ENCODE results near the gene ALG14. TPM values are rescaled to one million over a fixed set of nuclear protein-coding genes. Genes with fewer than 3 reads are reported as not detected.
A peak's percentile ranks its signal among the peaks of the same experiment; 100 is the strongest.

Gene ALG14
- total and polyA plus RNA-seq, 2 donors (not counting 3 experiments of a cell fraction or from before 2014, with no cell fraction given), result 2.6 to 8.6 TPM

DNA sequence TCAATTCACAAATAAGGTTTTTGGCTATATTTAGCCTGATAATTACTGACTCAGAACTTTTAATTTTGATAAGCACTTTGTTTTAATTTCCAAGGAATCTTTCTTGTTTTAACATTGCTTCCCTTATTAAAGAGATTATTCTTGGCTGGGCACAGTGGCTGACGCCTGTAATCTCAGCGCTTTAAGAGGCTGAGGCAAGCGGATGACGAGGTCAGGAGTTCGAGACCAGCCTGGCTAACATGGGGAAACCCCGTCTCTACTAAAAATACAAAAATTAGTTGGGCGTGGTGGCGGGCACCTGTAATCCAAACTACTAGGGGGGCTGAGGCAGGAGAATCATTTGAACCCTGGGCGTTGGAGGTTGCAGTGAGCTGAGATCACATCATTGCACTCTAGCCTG, 13.8 kb downstream of the ALG14 start:
- no peaks in the 10 kb centered on the region for H3K9me1 ChIP-seq (replicated peaks; ENCODE audit: control insufficient read depth, extremely low read depth, insufficient read depth, low read length)
- FAIRE-seq (no peak), DNase-seq (ENCODE audit: low read depth, low spot score) (peak; percentile 37)

More for the DNA sequence above, 13.8 kb downstream of the ALG14 start:
- no peak overlapping the region for H3K27ac ChIP-seq (ENCODE audit: insufficient read depth, low read depth, low read length)
- intact Hi-C loops (cut with micrococcal nuclease) (no loop called here), dilution Hi-C loops (cut with MboI; ENCODE audit: extremely low pct_ligation_motif_present, low sequenced_read_pairs) (no loop called here)
- H3K4me2 ChIP-seq (ENCODE audit: insufficient read depth, low read length), result no peak overlapping the region
- no peak overlapping the region for H2AFZ ChIP-seq (ENCODE audit: low read depth, low read length)
- H3K9me3 ChIP-seq (replicated peaks; ENCODE audit: control insufficient read depth, insufficient read depth, low read length), result no peaks in the 10 kb centered on the region
- H3K9ac ChIP-seq (replicated peaks; ENCODE audit: extremely low read depth, insufficient read depth, low read length), result no peak overlapping the region
- POLR2A ChIA-PET, result no interaction called here
- H3K4me1 ChIP-seq (ENCODE audit: control insufficient read depth, extremely low read depth, insufficient read depth, low read length), result no peaks in the 10 kb centered on the region
- H3K79me2 ChIP-seq (ENCODE audit: control insufficient read depth, insufficient read depth, low read length), result no peaks in the 10 kb centered on the region
- BruUV-seq (replicated peaks), result no TSS peak
- H3K27me3 ChIP-seq (ENCODE audit: control insufficient read depth in 2 of 2, insufficient read depth in 2 of 2, low read length in 2 of 2), result no peaks in the 10 kb centered on the region
- no peaks in the 10 kb centered on the region for H4K20me1 ChIP-seq (replicated peaks; ENCODE audit: control insufficient read depth, extremely low read depth, insufficient read depth, low read length)
- no peak for TF ChIP-seq GATA2 (IDR thresholded peaks at IDR 0.05; ENCODE audit: insufficient read depth, insufficient read length, low read depth, low read length)
- no peak for TF ChIP-seq POLR2A (IDR thresholded peaks at IDR 0.05; ENCODE audit: low read depth, low read length)
- no peak for TF ChIP-seq EZH2 (IDR thresholded peaks at IDR 0.05; ENCODE audit: borderline replicate concordance, low read depth, low read length, severe bottlenecking)
- TF ChIP-seq POLR2AphosphoS5 (IDR thresholded peaks at IDR 0.05; ENCODE audit: insufficient read depth, low read depth, low read length), result no peak
- TF ChIP-seq, protein P1, sequence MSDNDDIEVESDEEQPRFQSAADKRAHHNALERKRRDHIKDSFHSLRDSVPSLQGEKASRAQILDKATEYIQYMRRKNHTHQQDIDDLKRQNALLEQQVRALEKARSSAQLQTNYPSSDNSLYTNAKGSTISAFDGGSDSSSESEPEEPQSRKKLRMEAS (IDR thresholded peaks at IDR 0.05; ENCODE audit: insufficient read depth, insufficient read length), result no peak
- no peak for TF ChIP-seq FOS (IDR thresholded peaks at IDR 0.05; ENCODE audit: borderline replicate concordance, insufficient read depth, low read length)
- TF ChIP-seq JUN (IDR thresholded peaks at IDR 0.05; ENCODE audit: borderline replicate concordance, insufficient read depth, insufficient read length, low read depth), result no peak
- TF ChIP-seq MYC (IDR thresholded peaks at IDR 0.05; ENCODE audit: low read depth, low read length), result no peak
- TF ChIP-seq, protein P2, sequence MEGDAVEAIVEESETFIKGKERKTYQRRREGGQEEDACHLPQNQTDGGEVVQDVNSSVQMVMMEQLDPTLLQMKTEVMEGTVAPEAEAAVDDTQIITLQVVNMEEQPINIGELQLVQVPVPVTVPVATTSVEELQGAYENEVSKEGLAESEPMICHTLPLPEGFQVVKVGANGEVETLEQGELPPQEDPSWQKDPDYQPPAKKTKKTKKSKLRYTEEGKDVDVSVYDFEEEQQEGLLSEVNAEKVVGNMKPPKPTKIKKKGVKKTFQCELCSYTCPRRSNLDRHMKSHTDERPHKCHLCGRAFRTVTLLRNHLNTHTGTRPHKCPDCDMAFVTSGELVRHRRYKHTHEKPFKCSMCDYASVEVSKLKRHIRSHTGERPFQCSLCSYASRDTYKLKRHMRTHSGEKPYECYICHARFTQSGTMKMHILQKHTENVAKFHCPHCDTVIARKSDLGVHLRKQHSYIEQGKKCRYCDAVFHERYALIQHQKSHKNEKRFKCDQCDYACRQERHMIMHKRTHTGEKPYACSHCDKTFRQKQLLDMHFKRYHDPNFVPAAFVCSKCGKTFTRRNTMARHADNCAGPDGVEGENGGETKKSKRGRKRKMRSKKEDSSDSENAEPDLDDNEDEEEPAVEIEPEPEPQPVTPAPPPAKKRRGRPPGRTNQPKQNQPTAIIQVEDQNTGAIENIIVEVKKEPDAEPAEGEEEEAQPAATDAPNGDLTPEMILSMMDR (IDR thresholded peaks at IDR 0.05; ENCODE audit: extremely low read depth in 1 of 2, insufficient read depth in 1 of 2, low read depth in 1 of 2, low read length in 2 of 2), result no peak
- H3K36me3 ChIP-seq (ENCODE audit: control insufficient read depth in 2 of 2, extremely low read depth in 1 of 2, insufficient read depth in 2 of 2, low read length in 2 of 2), result no peaks in the 10 kb centered on the region
- CTCF ChIA-PET, result interaction anchor here (0.7 to 2.5 kb wide), 2 partner anchors 16 to 24 kb away, joined by 3 to 12 read pairs; no protein-coding TSS in a partner anchor
- H3K4me3 ChIP-seq (replicated peaks in 1 of 3; ENCODE audit: insufficient read depth in 1 of 3, low read depth in 1 of 3, low read length in 3 of 3), result no peak overlapping the region

All from endothelial cell of umbilical vein (primary cell).